Stomach (tissue), 4 donors: ENCODE data around the gene CASP2.

Source experiments
- EP300 ChIP-seq: sonication (generic); formaldehyde crosslinking; IDR thresholded peaks from one replicate; pipeline ENCODE4 v1.6.1; 2017; ENCODE audit warnings: antibody characterized with exemption
- POLR2A ChIP-seq, 4 donors: fragments of 450-650 bp; IDR thresholded peaks; one replicate each; pipeline ENCODE4 v1.6.1; 2016; ENCODE audit warnings: antibody characterized with exemption in 4 of 4, control low read depth in 2 of 4, mild to moderate bottlenecking in 1 of 4, moderate library complexity in 1 of 4
- TF ChIP-seq, protein P1 (sequence below), 7 experiments: fragments of 450-650 bp in 4 of 7; fragments of 200-600 bp in 3 of 7; sonication (generic) in 3 of 7; IDR thresholded peaks; one replicate each; pipeline ENCODE4 v1.5.1; 2016 to 2019; ENCODE audit warnings: antibody characterized with exemption in 7 of 7, control low read depth in 2 of 7, mild to moderate bottlenecking in 1 of 7

DNA sequence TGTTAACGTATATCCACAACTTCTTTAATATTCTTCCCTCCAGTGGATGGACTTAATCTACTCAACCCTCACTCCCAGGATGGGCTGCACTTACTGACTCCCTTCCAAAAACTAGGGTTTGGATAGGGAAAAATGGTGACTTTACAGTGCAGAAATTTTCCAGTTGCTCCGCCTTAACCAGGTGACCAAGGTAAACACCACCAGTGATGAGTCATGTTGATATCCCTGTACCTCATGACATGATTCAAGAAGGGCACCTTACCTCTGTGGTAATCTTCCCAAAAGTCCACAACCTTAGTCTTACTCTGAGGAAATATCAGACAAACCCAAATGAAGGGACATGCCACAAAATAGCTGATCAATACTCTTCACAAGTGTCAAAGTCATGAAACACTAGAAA lies 28.4 kb upstream of the CASP2 start:
- TF ChIP-seq, protein P1, sequence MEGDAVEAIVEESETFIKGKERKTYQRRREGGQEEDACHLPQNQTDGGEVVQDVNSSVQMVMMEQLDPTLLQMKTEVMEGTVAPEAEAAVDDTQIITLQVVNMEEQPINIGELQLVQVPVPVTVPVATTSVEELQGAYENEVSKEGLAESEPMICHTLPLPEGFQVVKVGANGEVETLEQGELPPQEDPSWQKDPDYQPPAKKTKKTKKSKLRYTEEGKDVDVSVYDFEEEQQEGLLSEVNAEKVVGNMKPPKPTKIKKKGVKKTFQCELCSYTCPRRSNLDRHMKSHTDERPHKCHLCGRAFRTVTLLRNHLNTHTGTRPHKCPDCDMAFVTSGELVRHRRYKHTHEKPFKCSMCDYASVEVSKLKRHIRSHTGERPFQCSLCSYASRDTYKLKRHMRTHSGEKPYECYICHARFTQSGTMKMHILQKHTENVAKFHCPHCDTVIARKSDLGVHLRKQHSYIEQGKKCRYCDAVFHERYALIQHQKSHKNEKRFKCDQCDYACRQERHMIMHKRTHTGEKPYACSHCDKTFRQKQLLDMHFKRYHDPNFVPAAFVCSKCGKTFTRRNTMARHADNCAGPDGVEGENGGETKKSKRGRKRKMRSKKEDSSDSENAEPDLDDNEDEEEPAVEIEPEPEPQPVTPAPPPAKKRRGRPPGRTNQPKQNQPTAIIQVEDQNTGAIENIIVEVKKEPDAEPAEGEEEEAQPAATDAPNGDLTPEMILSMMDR (IDR thresholded peaks at IDR 0.05): no peak
- no peak for TF ChIP-seq EP300
- no peak for TF ChIP-seq POLR2A (IDR thresholded peaks at IDR 0.05)
